ENCODE measurements around the gene CALR3.
"Not testable (repeated sequence)": the region's sequence is repeated elsewhere in the genome, so short reads cannot be mapped to it uniquely, and the experiment has no call there.

The CALR3 gene

GRCh38 chr19:16458391-16459341 is 37.3 kb downstream of the CALR3 start:
- no peak for DNase-seq (ENCODE audit: low read depth in 2 of 3, low spot score in 1 of 3)

- no peak for DNase-seq (ENCODE audit: low read depth in 2 of 3, low spot score in 1 of 3)
Measured at GRCh38 chr19:16457954-16458331, 38.0 kb downstream of the CALR3 start.

DNA sequence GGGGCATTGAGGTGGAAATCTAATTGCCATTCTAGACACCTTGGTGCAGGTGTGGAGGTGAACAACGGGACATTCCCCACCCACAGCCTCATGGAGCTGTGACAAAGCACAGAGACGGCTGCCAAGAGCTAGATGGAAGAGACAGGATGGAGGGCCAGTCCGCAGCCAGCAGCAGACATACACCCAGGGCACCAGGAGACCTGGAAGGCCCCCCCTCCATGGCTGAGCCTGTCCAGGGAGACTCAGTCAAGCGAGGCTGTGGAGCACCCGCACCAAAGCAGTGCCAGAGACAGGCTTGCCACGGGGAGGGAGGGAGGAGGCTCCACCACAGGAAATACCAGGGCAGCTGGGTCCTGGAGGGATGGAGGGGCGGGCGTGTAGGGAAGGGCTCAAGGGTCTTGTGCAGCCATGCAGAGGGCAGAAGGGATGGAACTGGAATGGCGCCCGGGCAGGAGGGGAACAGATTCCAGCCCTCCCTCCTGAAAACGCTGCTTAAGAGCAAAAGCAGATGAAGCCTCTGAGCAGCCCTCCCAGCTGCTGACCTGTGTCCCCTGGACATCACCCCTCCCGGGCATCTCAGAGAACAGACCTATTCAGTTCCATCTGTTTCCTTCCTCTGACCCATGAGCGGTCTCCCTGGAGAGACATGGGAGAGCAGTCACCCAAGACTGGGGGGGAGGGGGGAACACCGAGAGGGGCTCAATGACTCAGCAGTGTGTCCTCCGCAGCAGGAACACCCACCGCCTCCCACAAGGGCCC is 38.6 kb downstream of the CALR3 start:
- no peak for DNase-seq (ENCODE audit: low read depth in 2 of 3, low spot score in 1 of 3)

DNA sequence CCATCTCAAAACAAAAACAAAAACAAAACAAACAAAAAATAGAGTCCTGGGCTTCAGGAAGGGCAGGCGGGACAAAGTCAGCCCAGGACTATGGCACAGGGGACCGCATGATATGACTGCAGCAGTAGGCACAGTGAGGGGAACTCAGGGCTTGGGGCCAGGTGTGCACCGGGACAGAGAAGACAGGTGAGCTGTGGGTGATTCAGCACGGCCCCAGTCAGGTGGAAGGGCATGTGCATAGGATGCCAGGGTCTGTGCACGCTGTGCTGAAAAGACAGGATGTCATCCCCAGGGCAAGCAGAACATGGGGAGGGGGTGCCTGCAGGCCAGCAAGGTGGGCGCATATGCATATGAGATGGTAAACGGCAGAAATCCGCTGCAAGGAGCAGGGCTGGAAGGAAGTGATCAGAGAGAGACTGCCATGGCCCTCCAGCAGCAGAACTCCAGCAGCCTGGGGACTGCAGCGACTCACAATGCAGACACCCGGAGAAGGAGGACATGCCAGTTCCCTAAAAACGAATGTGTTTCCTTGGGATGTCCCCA is 39.2 kb downstream of the CALR3 start:
- no peak for DNase-seq (ENCODE audit: low read depth in 2 of 3, low spot score in 1 of 3)

GRCh38 chr19:16455489-16455888 is 40.5 kb downstream of the CALR3 start:
- no peak for DNase-seq (ENCODE audit: low read depth in 2 of 3, low spot score in 1 of 3)

DNA sequence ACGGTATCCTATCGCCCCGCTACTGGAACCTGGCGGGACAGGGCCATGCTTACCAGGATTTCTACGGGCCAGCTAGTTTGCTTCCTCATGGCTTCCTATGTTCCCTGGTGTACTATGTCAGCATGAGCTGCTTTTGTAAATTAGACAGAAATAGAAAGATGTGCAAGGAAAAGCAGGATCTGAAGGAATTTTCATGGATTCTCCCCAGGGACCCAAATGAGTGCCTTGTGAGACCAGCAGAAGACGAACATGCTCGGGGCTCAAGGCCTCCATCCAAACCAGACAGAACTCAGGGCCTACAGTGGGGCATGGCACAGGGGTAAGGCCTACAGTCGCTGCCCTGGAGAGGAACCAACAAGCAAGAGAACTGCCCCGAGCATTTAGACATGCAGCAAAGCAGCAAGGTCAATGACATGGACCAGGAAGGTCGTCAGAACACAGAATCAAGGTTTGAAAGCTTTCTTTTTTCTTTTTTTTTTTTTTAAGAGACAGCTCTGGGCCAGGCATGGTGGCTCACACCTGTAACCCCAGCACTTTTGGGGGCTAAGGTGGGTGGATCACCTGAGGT is 41.5 kb downstream of the CALR3 start:
- DNase-seq (ENCODE audit: low read depth in 2 of 3, low spot score in 1 of 3): no peak

- DNase-seq (ENCODE audit: low read depth in 2 of 3, low spot score in 1 of 3): no peak
Measured at GRCh38 chr19:16452325-16452724, 43.6 kb downstream of the CALR3 start.

- no peak for DNase-seq (ENCODE audit: low read depth in 2 of 3, low spot score in 1 of 3)
Measured at GRCh38 chr19:16449330-16449961, 46.5 kb downstream of the CALR3 start.

DNA sequence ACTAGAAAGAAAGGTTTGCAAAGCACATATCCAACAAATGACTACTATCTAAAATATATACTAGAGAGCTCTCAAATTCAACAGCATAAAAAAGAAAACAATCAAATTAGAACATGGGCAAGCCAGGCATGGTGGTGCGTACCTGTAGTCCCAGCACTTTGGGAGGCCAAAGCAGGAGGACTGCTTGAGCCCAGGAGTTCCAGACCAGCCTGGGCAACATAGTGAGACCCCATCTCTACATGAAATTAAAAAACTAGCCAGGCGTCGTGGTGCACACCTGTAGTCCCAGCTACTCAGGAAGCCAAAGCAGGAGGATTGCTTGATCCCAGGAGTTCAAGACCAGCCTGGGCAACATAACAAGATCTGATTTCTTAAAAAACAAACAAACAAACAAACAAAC is 47.1 kb downstream of the CALR3 start:
- DNase-seq (ENCODE audit: low read depth in 2 of 3, low spot score in 1 of 3): not testable (repeated sequence)

DNA sequence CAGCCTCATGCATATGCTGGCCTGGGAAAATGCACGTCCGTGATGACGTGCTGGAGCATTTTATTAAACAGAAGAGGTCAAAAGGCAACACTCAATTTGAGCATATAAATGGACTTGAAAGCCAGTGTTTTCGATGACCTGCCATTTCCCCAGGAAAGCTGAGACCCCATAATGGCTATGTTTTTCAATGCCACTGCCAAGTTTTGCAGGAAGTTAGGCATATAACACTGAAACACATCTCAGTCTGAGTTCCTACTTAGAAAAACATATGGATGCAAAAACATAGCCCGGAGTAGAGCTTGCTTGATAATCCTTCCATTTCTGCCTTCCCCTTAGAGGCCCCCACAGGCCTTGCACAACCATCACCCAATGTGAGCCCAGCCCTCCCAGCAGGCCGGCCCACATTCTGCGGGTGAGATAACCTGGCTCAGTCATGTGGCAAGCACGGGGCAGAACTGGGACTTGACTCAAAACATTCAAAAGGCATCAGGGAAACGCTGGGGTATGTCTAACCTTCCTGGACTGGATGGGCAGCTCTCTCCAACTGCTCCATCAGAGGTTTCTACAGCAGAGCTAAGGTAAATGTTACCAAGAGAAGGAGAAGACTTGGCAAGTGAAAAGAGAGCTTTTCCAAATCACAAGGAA is 49.1 kb downstream of the CALR3 start:
- DNase-seq (ENCODE audit: low read depth in 2 of 3, low spot score in 1 of 3): no peak

DNA sequence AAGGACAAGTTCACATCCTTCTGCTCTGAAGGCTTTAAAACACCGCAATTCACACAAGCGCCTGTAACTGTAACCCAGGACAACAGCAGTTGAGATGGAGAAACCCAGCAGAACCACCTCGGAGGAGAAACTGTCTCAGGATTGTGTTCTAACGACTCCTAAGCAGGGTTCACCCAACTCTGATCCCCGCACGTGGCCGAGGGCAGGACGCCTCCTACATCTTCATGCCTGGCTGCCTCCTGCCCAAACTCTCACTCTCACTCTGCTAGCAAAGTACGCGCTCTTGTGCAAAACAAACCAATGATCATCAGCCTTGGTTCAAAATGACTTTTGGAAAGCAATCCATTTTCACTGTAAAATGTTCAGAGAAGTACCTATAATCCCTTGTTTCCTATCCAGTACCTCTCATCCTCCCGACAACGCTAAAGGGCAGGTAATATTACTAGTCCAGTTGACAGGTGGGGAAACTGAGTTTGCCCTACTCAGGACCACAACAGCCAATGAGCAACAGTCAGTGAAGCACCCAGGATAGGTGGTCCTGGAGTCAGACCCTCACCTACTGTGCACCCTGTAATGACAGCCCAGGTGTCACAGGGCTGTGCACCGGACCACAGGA is 49.8 kb downstream of the CALR3 start:
- DNase-seq (ENCODE audit: low read depth in 2 of 3, low spot score in 1 of 3): no peak

DNA sequence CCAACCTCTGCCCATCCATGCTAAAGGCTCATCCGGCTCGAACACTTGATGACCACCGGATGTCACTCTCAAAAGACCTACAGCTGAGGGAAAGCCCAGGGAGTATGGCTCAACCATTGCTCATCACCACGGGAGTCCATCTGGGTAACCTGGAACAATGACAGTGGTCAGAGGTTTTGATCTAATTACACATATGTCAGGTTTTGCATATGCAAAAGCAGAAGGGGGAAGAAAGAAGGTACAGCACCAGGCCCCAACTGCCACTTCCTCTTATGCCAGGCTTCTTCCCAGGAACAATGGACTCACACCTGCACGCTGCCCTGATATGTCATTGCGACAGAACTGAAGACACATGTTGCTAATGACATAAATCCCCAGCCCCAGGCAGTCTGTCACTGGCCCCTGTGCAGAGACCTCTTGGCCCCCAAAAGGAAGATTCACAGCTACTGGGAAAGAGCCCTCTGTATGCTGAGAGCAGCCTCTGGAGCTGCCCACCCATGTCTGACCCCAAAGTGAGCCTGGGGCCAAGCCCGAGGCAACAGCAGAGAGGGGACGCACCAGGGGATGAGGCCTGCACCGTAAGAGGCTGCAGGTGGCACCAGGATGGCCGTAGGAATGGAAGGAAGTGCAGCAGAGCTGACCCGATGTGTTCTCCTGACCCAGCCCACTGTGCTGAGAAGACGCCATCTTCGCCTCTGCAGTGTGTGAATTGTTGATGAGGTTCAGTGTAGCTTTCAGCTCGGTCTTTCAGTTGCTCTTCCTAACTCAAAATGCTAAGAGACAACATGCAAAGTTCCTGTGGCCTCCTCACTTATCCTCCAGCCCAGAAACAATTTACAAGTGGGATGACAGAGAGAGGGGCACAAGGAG is 50.5 kb downstream of the CALR3 start:
- DNase-seq (ENCODE audit: low read depth in 2 of 3, low spot score in 1 of 3): no peak

DNA sequence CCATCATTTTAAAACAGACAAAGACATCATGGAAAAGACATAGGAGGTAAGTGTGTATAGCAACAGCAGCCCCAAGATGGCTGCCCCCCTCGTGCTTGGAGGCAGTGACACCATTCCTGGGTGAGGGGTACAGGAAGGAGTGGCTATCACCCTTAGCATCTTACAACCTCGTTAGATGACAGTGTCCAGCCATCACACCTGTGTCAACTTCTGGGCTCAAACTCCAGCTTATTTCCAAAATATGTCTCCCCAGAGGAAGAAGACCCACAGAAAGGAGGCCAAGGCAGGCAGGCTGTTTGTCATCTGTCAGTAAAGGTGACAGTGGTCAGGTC is 51.7 kb downstream of the CALR3 start:
- DNase-seq (ENCODE audit: low read depth in 2 of 3, low spot score in 1 of 3): no peak

DNA sequence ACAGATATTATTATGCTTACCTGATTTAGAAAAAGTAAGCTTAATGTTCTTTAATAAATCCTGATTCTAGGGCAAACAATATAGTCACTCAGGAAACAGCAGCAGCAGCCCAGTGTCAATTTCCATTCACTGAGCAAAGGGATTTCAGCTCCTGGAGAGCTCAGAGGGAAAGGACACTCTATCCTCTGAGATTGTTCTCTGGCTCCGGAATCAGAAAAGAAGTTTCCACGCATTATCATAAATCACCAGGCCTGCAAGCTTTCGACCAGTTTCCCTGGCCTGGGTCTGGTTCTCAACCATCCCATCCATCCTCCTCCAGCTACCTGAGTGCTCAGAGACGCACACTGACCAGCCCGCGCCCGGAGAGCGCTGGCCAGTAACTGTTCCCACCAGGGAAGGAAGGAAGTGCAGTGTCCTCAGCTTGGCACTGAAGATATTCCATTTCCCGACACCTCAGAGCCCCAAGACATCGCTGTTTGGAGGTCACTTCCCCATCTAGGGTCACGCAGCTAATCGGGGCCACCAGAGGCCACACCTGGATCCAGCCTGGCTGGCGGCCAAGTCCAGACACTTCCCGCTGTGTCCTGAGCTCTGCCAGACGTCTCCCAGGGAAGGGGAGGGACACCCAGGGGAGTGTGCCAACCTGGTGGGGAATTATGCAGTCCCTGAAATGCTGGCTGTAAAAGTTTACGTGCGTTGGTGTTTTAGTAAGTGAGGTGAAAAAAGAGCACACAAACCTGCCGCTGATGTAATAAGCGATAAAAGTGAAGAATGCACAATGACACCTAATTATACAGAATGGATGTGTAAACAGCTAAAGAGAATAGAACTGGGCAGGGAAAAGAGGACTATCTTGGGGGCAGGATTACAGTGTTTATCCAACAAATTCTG is 53.3 kb downstream of the CALR3 start:
- no peak for DNase-seq (ENCODE audit: low read depth in 2 of 3, low spot score in 1 of 3)

DNA sequence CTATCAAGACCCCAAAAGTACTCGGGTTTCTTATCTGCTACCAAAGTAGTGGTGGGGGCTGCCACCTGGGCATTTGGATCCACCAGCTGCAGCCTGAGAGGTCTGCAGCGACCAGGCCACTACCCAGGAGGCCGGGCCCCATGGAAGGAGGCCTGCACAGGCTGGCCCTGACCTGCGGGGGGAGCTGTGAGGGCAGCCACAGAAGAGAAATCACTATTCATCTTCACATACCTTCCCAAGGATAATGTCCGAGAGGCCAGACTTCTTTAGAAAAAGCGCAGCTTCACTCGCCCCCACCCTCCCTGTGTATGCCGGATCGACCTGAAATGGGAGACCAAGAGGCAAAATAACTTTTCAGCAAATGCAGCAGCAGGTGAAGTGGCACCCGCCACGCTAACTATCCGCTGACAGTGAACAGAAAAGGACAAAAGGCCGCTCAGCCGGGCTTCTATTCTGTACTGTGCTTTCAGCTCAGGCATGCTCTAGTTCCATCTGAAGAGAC is 54.3 kb downstream of the CALR3 start:
- no peak for DNase-seq (ENCODE audit: low read depth in 2 of 3, low spot score in 1 of 3)

- no peak for DNase-seq (ENCODE audit: low read depth in 2 of 3, low spot score in 1 of 3)
Measured at GRCh38 chr19:16436780-16437332, 59.1 kb downstream of the CALR3 start.

DNA sequence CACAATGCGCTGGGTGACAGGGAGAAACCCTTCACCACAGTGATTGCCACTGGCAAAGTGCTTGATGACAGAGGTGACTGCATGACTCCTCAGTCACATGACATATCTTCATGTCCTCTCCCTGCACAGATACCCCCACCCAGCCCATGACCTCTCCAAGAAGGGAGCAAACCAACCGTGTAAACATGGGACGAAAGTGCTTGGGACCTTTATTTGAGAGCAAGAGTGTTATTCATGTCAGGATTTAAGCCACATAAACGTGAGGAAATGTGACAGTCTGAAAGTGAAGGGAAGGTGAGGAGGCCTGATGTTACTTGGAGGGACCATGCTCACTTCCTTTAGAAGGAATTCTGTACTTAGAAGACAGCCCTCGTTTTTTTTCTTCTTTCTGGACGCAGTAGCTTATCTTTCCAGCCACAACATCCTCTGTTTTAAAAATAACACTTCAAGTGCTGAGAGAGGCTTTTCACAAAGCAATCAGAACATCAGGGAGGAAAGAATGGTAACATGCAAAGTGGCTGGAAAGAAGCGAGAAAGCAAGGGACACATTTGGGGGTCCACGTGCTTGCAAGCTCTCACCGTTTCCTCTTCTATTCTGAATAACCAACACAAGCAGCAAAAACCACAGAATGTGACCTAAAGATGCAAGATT is 59.8 kb downstream of the CALR3 start:
- DNase-seq (ENCODE audit: low read depth in 2 of 3, low spot score in 1 of 3): no peak
